ENCODE results near the gene PPP1R14C. TPM values are rescaled to one million over a fixed set of nuclear protein-coding genes. Genes with fewer than 3 reads are reported as not detected.
"Not testable (repeated sequence)": the region's sequence is repeated elsewhere in the genome, so short reads cannot be mapped to it uniquely, and the experiment has no call there.

Gene PPP1R14C
- total RNA-seq, 3 donors from 2014 or later, result 11.1 to 33.5 (median 25.2) TPM

DNA sequence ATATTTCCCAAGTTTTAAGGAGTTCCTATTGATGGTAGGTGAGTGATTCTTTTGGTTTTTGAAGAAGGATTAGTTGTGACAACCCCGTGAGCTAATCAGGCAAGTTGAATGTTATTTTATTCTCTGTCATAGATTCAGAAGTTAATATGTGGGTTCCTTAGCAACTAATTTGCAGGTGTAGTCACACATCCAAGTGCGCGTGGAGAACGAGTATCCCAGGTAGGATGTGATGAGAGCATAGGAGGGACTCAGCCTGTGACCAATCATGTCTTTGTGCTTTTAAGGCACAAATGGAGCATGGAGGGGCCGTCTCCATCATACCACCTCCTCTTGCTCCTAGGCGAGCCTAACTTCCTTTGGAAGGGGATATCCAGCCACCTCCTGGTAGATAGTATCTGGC is 41.1 kb downstream of the PPP1R14C start:
- H3K4me3 ChIP-seq, result no peak overlapping the region
- no peaks in the 10 kb centered on the region for H3K9me3 ChIP-seq
- TF ChIP-seq, protein P1, sequence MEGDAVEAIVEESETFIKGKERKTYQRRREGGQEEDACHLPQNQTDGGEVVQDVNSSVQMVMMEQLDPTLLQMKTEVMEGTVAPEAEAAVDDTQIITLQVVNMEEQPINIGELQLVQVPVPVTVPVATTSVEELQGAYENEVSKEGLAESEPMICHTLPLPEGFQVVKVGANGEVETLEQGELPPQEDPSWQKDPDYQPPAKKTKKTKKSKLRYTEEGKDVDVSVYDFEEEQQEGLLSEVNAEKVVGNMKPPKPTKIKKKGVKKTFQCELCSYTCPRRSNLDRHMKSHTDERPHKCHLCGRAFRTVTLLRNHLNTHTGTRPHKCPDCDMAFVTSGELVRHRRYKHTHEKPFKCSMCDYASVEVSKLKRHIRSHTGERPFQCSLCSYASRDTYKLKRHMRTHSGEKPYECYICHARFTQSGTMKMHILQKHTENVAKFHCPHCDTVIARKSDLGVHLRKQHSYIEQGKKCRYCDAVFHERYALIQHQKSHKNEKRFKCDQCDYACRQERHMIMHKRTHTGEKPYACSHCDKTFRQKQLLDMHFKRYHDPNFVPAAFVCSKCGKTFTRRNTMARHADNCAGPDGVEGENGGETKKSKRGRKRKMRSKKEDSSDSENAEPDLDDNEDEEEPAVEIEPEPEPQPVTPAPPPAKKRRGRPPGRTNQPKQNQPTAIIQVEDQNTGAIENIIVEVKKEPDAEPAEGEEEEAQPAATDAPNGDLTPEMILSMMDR (IDR thresholded peaks at IDR 0.05), result no peak
- DNase-seq (no peak), ATAC-seq (no peak)
- H3K36me3 ChIP-seq (ENCODE audit: low read depth), result no peaks in the 10 kb centered on the region
- peaks cover 24% of the 10 kb centered on the region for H3K4me1 ChIP-seq (ENCODE audit: low read depth)
- intact Hi-C loops (cut with DNase I, micrococcal nuclease), result no loop called here

DNA sequence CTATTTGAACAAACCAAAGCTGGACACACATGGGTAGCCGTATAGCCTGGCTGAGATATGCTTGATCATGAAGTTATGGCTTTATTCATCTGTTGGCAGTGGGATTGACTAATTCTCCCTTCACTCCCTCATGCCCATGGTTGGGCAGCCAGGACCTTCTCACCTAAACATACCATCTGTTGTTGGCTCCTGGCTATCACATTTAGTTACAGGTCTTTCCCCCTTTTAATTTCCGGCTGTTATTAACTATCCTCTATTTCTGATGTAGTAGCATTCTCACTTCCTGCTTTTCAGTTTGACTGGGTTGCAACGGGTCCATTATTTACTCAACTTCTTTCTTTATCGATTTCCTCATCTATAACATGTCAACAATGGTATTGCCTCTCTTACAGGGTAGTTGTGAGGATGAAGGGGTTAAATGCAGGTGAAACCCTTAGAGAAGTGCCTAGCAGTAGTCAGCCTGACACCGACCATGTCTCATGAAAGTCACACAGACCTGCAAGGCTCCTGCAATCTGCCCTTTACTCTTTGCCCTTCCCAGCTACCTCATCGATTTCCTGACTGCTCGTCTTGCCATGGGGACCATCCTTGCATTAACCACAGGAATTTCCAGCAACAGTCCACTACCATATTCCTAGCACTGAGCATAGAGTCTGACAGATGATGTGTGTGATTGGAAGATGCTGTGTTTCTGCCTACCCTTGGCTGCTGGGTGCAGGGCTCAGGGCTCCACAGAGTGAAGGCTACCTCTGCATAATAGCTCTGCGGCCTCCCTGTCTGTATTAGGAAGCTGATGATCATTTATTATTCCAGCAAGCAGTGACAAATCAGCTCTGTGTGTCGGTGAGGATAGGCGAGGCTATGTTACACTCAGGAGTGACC is 42.2 kb downstream of the PPP1R14C start:
- Histone ChIP-seq H3K36me3 (ENCODE audit: low read depth) (no peaks in the 10 kb centered on the region), H3K9me3 (no peaks in the 10 kb centered on the region), H3K4me3 (no peak overlapping the region), H3K4me1 (ENCODE audit: low read depth) (peaks cover 24% of the 10 kb centered on the region)
- peak; percentile 28 for ATAC-seq
- intact Hi-C loops (cut with DNase I, micrococcal nuclease), result no loop called here
- DNase-seq, result no peak
- TF ChIP-seq, protein P1 (IDR thresholded peaks at IDR 0.05), result no peak

DNA sequence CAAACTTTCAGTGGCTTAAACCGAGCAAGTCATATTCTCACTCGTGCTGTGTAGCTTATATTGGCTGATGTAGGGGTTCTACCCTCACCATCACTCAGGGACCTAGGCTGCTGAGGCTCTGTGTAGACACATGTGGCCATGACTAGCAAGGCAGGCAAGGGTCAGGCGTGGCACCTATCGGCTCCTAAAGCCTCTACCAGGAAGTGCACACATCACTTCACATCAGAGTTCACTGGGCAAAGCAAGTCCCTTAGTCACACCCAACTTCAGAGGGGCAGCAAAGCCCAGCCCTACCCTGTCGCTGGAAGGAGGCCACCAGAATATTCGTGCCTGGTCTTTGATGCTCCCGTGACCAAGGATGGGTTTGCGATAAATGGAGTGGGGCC is 42.9 kb downstream of the PPP1R14C start:
- H3K36me3 ChIP-seq (ENCODE audit: low read depth), result no peaks in the 10 kb centered on the region
- intact Hi-C loops (cut with DNase I, micrococcal nuclease), result no loop called here
- H3K4me1 ChIP-seq (ENCODE audit: low read depth), result peaks cover 24% of the 10 kb centered on the region
- ATAC-seq (peak; percentile 90), DNase-seq (peak; percentile 68 to 82 (median 75))
- no peak overlapping the region for H3K4me3 ChIP-seq
- TF ChIP-seq, protein P1 (IDR thresholded peaks at IDR 0.05), result no peak
- H3K9me3 ChIP-seq, result no peaks in the 10 kb centered on the region

DNA sequence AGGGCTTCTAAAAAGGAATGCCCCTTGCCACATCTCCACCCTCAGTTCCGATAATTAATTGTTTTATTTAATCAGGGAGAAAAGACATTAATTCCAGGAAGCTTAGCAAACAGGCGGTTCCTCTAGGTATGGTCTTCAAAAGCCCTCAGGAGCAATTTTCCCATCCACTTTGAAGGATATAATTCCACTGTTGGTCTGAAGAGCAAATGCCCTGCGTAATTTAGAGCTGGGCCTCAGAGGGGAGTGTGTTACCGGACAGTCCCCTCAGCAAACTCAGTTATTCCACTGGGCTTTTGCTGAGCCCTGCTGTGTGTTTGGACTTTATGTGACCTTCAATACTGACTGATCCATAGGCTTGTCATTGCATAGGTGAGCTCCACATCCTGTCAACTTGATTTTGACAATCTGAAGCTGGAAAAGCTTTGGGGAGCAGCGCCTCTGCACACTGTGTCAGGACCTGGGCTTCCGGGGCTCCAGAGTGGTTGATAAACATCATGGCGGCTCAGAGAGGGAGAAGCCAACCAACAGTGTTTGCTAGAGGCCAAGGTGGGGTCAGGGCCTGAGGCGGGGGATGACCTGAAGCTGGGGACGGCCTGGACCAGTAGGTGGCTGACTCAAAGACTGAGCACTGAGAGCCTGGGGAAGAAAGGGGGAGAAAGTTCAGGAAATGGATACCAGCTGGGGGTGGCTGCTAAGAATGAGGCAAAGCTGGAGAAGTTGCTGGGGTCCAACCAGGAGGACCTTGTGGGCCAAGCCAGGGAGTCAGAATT is 43.5 kb downstream of the PPP1R14C start:
- DNase-seq, result no peak
- intact Hi-C loops (cut with DNase I, micrococcal nuclease), result no loop called here
- Histone ChIP-seq H3K4me3 (no peak overlapping the region), H3K4me1 (ENCODE audit: low read depth) (peaks cover 24% of the 10 kb centered on the region), H3K36me3 (ENCODE audit: low read depth) (no peaks in the 10 kb centered on the region), H3K9me3 (no peaks in the 10 kb centered on the region)
- TF ChIP-seq, protein P1 (IDR thresholded peaks at IDR 0.05), result no peak
- no peak for ATAC-seq

DNA sequence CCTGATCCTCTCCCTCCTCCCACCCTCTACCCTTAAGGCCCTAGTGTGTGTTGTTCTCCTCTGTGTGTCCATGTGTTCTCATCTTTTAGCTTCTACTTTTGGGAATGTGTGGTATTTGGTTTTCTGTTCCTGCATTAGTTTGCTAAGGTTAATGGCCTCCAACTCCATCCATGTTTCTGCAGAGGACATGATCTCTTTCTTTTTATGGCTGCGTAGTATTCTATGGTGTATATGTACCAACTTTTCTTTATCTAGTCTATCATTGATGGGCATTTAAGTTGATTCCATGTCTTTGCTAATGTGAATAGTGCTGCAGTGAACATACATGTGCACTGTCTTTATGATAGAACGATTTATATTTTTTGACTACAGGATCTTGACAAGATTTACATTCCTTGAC is 44.6 kb downstream of the PPP1R14C start:
- DNase-seq; H3K4me3 ChIP-seq; H3K36me3 ChIP-seq (ENCODE audit: low read depth); H3K9me3 ChIP-seq; ATAC-seq; intact Hi-C loops (cut with DNase I, micrococcal nuclease): not testable (repeated sequence)
- H3K4me1 ChIP-seq (ENCODE audit: low read depth), result peaks cover 24% of the 10 kb centered on the region

DNA sequence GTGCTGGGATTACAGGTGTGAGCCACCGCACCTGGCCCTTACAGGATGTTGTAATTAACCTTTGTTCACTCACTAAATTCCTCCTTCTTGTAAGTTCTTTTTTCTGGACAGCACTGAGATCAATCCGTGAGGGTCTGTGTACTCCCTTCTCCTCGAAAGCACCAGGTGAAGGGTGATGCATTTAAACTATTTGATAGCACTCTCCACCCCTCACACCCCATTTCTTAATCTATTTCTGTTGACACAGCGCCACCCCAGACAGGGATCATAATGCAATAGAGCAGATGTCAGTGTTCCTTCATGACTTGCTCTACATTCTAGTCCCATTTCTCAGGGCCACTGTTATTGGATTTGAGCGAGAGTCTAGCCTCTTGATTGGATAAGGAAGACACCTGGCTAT is 46.3 kb downstream of the PPP1R14C start:
- TF ChIP-seq, protein P1 (IDR thresholded peaks at IDR 0.05), result no peak
- intact Hi-C loops (cut with DNase I, micrococcal nuclease), result no loop called here
- Histone ChIP-seq H3K4me1 (ENCODE audit: low read depth) (peaks cover 14% of the 10 kb centered on the region), H3K4me3 (no peak overlapping the region), H3K9me3 (no peaks in the 10 kb centered on the region), H3K36me3 (ENCODE audit: low read depth) (no peaks in the 10 kb centered on the region)
- DNase-seq (peak in 1 of 3 donors; percentile 67), ATAC-seq (peak; percentile 58)
